Head of caudate nucleus (tissue), 42 donors: Measurements from ENCODE around the gene TBX4.
A peak's percentile ranks its signal among the peaks of the same experiment; 100 is the strongest.

Experiments
- DNase-seq, 42 donors: peaks; one replicate each; pipeline versions ENCODE4 v3.0.0 to v3.0.0-alpha.2; 2020 to 2021; ENCODE audit warnings: mixed read lengths in 7 of 42
- intact Hi-C: fragments of 100-400 bp; cut with DNase I; formaldehyde crosslinking; loops from one replicate; pipeline ENCODE4 v1.15.0; 2022

The TBX4 gene

DNA sequence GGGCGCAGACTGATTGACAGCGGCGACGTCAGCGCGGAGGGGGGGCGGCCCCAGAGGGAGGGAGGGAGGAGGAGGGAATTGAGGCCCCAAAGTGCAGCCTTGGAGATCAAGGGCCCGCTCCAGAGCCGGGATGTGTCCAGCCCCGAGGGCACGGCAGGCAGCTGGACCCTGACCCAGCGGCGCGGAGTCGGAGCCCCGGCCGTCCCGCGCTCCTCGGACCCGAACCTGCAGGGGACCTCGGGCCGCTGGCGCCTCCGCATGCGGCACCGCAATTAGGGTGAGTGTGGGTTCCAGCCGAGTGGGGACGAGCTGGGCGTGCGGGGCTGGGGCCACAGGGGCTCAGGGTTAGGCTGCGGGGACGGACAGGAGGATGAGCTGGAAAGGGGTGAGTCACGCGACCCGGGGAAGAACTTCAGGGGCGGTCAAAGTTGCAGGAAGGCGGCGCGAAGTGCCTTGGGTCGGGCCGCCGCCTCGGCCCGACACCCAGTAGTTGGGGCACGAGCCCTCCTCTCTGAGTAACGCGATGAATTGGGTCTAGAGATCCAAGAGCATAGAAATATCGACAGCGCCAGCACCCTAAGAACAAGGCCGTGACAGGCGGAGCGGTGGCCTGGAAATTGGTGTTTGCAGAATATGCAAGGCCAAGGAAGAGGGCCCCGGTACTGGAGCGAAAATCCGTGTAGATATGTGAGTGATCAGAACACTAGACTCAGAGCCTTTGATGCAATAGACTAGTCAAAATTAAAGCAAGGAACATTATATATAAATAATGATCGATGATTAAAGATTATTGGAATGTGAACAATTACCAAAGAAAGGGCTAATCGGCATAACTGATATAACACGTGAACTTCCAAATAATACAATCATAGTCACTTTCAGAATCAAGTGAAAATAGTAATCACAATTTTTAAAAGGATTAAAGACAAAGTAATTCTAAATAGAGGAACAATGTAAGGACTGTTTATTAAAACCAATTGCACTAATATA, at the start of gene TBX4:
Gene TBX4, plus strand, starts transcription at position 122 of the 990 bp plus-strand sequence. CDS start 4,069 bp downstream, outside the sequence.
- intact Hi-C loops, result no loop called here

GRCh38 chr17:61402978-61403800, 49.0 kb upstream of the TBX4 start:
- no peak for DNase-seq
- intact Hi-C loops, result no loop called here

More for the DNA sequence above, at the start of gene TBX4:
- DNase-seq, result peak in 3 of 42 donors; percentile 12 to 28 (median 27)

DNA sequence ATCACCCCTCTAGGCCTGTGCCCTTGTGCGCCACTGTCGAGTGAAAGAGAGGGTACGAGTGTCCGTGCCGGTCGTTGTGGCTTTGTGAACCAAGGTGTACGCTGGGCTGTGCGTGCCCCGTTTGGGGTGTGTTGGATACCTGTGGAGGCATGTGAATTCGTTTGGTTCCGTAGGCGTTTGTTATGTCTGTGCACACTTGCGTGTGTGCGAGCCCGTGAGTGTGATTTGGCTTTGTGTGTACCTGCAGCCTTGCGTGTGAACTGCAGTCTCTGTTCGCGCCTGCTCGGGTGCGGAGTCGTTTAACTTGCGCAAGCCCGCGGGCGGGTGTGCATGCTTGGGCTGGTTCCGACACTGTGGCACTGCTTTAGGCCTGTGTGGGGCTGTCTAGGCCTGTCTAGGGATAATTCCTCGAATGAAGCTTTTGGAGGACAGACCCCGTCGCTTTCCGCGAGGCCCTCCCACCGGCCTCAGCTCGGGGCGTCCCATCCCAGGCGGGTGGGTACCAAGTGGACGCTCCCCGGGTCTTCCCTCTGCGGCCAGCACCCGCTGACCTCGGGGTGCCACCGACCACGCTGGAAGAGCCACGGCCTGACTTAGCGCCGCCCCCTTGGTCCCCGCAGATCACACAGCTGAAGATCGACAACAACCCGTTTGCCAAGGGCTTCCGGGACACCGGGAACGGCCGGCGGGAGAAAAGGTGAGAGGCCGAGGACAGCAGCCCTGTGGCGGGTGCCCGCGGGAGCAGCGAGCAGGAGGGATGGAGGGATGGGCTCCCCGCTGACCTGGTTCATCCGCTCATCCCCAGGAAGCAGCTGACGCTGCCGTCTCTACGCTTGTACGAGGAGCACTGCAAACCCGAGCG, 48.2 kb upstream of the TBX4 start:
- intact Hi-C loops, result no loop called here
- DNase-seq, result no peak

DNA sequence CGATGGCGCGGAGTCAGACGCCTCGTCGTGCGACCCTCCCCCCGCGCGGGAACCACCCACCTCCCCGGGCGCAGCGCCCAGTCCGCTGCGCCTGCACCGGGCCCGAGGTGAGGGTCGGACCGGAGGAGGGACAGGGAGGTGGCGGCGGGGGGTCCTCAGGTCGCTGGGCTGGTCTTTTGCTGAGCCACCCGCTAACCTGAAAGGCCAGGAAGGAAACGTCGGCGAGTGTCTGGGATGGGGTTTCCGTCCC, 47.6 kb upstream of the TBX4 start:
- intact Hi-C loops, result no loop called here
- no peak for DNase-seq

DNA sequence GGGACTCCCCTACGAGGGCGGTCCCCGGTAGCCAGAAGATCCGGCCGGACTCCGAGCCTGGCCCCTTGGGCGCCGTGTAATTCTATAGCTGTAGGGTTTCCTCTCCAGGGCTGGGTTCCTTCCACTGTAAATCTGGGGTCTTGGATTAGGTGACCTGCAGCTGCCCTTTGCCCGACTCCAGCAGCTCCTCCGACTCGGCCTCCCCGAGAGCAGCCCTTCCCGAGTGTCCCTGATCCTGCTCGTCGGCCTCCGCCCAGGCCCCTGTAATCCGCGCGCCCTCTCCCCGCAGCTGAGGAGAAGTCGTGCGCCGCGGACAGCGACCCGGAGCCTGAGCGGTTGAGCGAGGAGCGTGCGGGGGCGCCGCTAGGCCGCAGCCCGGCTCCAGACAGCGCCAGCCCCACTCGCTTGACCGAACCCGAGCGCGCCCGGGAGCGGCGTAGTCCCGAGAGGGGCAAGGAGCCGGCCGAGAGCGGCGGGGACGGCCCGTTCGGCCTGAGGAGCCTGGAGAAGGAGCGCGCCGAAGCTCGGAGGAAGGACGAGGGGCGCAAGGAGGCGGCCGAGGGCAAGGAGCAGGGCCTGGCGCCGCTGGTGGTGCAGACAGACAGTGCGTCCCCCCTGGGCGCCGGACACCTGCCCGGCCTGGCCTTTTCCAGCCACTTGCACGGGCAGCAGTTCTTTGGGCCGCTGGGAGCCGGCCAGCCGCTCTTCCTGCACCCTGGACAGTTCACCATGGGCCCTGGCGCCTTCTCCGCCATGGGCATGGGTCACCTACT, 47.1 kb upstream of the TBX4 start:
- no peak for DNase-seq
- intact Hi-C loops, result no loop called here

- intact Hi-C loops, result no loop called here
- DNase-seq, result peak in 2 of 42 donors; percentile 10 to 14
Observed at GRCh38 chr17:61405686-61406536, 46.3 kb upstream of the TBX4 start.

GRCh38 chr17:61406537-61406845, 45.7 kb upstream of the TBX4 start:
- DNase-seq, result no peak
- intact Hi-C loops, result no loop called here

- intact Hi-C loops, result no loop called here
- peak in 3 of 42 donors; percentile 4 to 18 (median 8) for DNase-seq
Observed at GRCh38 chr17:61406971-61407911, 45.0 kb upstream of the TBX4 start.

- intact Hi-C loops, result no loop called here
- DNase-seq, result peak in 7 of 42 donors; percentile 2 to 27 (median 9)
Observed at GRCh38 chr17:61408151-61409041, 43.8 kb upstream of the TBX4 start.

DNA sequence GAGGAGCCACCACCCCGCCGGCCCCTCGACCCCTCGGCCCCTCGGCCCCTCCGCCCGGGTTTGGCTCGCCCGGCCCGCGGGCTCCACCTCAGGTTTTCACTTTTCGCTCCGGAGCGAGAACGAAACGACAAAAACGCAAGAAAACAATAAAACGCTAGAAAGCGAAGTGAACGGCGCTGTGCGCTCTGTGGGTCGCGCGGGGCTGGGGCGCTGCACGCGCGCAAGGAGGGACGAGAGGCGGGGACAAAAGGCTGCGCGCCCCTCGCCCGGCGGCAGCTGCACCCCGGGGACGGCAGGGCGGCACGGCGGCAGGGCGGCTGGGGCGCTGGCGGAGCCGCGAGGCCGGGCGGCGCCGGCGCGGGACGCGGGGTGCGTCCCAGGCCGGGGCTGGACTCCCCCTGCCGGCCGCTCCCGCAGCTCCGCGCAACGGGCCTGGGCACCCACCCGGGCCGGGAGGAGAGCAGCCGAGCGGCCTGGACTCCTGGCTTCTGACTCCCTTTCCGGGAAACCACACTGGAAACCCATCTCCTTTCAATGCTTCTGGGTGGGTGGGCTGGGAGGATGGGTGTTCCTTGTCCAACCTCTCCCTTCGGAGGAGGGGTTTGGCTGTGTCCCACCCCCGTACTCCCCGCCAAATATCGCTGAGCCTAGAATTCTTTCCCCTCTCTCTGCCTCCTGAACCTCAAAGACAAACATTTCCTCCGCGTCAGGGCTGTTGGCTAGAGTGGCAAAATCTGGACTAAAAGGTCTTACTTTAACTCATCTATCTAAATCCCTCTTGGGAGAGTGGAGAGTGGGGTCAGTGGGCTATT, 42.7 kb upstream of the TBX4 start:
- intact Hi-C loops, result loop anchor here (5.0 kb wide), 2 partner anchors 143 to 658 kb away; partner anchors contain the start of gene MED13
- peak in 32 of 42 donors; percentile 11 to 79 (median 58) for DNase-seq

GRCh38 chr17:61410141-61411010, 41.8 kb upstream of the TBX4 start:
- DNase-seq, result peak; percentile 51 to 91 (median 78)
- intact Hi-C loops, result loop anchor here (5.0 kb wide), 2 partner anchors 142 to 657 kb away; partner anchors contain the start of gene MED13

- no peak for DNase-seq
- intact Hi-C loops, result loop anchor here (5.0 kb wide), 2 partner anchors 141 to 656 kb away; partner anchors contain the start of gene MED13
Observed at GRCh38 chr17:61411011-61411260, 41.3 kb upstream of the TBX4 start.

DNA sequence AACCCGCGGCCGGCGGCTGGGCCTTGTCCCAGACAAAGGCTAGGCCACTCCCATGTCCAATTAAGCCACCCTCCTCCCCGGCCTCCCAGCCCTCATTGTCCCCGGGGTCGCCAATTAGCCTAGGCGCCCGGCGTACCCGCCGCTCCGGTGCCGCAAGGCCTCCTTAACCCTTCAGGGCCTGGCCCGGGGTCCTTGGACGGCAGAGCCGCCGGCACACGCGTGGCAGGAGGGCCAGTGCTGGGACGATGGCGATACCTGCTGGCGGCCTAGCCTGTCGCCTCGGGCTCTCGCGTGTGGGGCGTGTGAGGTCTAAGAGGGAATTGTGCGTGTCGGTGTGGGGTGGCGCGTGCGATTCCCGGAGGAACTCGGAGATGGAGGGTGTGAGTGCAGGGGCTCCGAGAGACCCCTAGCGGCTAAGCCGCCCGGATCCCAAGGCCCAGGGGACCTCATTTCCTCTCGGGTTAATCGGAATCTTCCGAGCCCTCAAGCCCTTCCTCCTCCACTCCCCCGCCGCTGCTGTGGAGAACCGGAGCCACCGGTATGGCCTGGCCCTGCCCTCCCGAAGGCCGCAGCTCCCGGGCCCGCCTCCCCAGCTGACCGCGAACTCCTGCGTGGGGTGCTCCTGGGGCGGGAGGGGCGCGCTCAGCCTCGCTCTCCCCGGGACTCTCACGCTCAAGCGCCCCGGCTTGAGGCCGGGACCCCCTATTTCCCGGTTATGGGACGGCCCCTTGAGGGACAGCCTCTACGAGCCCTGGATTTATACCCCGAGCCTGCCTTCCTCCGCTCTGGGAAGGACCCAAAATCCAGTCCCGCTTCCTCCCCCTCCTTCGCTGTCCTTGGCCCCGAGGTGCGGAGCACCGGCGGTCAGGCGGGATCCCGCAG, 40.7 kb upstream of the TBX4 start:
- DNase-seq, result peak in 19 of 42 donors; percentile 7 to 54 (median 22)
- intact Hi-C loops, result loop anchor here (5.0 kb wide), 2 partner anchors 141 to 656 kb away; partner anchors contain the start of gene MED13
